ENCODE results near the gene SOX6.
"Not testable (repeated sequence)": the region's sequence is repeated elsewhere in the genome, so short reads cannot be mapped to it uniquely, and the experiment has no call there.

Gene SOX6

DNA sequence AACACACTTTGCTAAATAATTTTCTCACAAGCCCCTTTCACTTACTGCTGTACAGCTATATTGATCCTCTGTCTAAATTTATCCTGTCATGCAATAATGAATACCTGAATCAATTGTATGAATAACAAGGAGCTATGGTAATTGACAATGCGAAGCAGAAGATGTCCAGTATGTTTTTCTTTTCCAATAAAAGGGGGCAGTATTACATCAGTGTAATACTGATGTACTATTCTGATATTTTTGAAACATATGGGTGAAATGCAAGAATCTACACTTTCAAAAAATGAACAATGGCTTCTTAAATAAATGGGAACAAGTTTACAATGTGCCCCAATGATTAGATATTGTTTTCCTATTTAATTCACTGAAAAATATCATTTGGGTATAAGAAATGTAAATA, 315.1 kb downstream of the SOX6 start:
- TF ChIP-seq SPI1 (IDR thresholded peaks at IDR 0.05; ENCODE audit: low read depth, low read length), result no peak
- no peak for TF ChIP-seq POU2F2 (IDR thresholded peaks at IDR 0.05; ENCODE audit: low read depth, low read length)
- TF ChIP-seq TAF1 (IDR thresholded peaks at IDR 0.05; ENCODE audit: low read depth, low read length), result no peak
- no peak for TF ChIP-seq POLR2AphosphoS5 (IDR thresholded peaks at IDR 0.05; ENCODE audit: low read depth, low read length)
- TF ChIP-seq PAX5 (IDR thresholded peaks at IDR 0.05; ENCODE audit: insufficient read depth, low read length, severe bottlenecking), result no peak
- TF ChIP-seq POLR2A (IDR thresholded peaks at IDR 0.05; ENCODE audit: low read depth, low read length), result no peak
- no peak for DNase-seq (ENCODE audit: insufficient read length, low spot score)

DNA sequence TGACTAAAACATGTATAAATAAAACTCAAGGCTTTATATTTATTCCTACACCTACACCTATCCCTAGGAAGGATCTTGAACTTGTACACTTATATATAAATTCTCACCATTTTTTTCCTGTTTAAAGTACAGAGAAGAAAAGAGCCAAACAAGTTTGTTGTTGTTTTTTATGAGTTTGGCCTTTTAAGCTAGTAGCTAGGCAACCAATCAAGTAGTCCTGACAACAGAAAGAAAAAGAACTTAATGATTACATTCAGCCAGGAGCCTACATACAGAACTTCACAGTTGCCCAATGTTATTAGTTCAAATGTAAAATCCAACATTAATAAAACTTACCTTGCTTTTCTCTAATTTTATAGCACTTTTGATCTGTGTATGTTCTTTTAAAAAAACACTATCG, 316.2 kb downstream of the SOX6 start:
- FAIRE-seq, result no peak
- no peak for DNase-seq (ENCODE audit: insufficient read length, low spot score)
- TF ChIP-seq TAF1 (IDR thresholded peaks at IDR 0.05; ENCODE audit: low read depth, low read length) (no peak), POLR2A (IDR thresholded peaks at IDR 0.05; ENCODE audit: low read depth, low read length) (no peak), SPI1 (IDR thresholded peaks at IDR 0.05; ENCODE audit: low read depth, low read length) (no peak)

More for the DNA sequence above, 315.1 kb downstream of the SOX6 start:
- no peak for FAIRE-seq

DNA sequence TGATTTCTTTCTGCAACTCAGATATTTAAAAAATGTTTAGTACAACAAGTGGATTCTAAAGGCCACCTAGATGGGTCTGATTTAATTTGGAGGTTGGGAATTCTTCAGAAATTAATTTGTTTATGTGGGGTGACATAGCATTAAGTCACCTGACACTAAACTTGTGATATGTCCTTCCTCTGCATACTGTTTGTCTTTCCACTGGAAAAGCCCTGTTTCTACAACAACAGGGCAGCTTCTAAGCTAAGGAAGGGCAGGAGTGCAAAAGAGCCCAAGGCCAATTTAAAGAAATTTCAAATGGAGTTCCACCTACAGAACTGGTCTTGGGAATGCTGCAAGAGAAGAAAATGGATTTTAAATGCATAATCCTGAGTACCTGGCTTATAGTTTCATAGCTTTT, 319.2 kb downstream of the SOX6 start:
- TF ChIP-seq POLR2A (IDR thresholded peaks at IDR 0.05; ENCODE audit: low read depth, low read length), result no peak
- TF ChIP-seq PAX5 (IDR thresholded peaks at IDR 0.05; ENCODE audit: insufficient read depth, low read length, severe bottlenecking), result no peak
- no peak for TF ChIP-seq SPI1 (IDR thresholded peaks at IDR 0.05; ENCODE audit: low read depth, low read length)
- no peak for TF ChIP-seq POU2F2 (IDR thresholded peaks at IDR 0.05; ENCODE audit: low read depth, low read length)
- no peak for TF ChIP-seq TAF1 (IDR thresholded peaks at IDR 0.05; ENCODE audit: low read depth, low read length)
- no peak for TF ChIP-seq POLR2AphosphoS5 (IDR thresholded peaks at IDR 0.05; ENCODE audit: low read depth, low read length)
- no peak for DNase-seq (ENCODE audit: insufficient read length, low spot score)
- FAIRE-seq, result no peak

DNA sequence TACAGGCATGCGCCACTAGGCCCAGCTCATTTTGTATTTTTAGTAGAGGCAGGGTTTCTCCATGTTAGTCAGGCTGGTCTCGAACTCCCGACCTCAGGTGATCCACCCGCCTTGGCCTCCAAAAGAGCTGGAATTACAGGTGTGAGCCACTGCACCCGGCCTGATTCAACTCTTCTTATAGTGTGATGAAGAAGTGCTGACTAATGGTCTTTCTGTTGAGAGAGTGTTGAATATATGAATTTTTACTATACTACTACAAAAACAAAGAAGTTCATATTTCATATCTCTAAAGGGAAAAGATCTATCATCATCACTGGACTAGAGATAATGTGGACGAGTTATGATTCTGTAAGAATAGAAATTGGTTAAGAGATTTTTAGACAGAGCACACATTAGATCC, 320.1 kb downstream of the SOX6 start:
- no peak for FAIRE-seq
- no peak for TF ChIP-seq SPI1 (IDR thresholded peaks at IDR 0.05; ENCODE audit: low read depth, low read length)
- no peak for TF ChIP-seq POU2F2 (IDR thresholded peaks at IDR 0.05; ENCODE audit: low read depth, low read length)
- no peak for DNase-seq (ENCODE audit: insufficient read length, low spot score)

DNA sequence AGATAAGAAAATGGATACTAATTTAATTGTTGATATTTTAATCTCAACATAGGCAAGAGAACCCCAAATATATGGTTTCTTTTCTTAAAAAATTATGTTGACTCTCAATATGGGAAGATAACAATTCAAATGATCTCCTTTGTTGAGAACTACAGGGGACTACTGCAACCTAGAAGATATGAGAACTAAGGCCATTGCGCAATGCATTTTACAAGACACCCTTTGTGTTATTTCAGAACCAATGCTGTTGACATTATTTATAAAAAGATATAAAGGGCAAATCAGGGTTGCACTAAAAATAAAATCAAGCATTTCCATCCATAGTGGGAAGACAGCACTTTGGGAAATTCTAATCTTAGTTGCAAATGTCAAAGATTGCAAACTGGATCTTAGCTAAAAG, 322.3 kb downstream of the SOX6 start:
- DNase-seq (ENCODE audit: insufficient read length, low spot score) (no peak), FAIRE-seq (no peak)
- TF ChIP-seq POLR2AphosphoS5 (IDR thresholded peaks at IDR 0.05; ENCODE audit: low read depth, low read length) (no peak), TAF1 (IDR thresholded peaks at IDR 0.05; ENCODE audit: low read depth, low read length) (no peak), POLR2A (IDR thresholded peaks at IDR 0.05; ENCODE audit: low read depth, low read length) (no peak), PAX5 (IDR thresholded peaks at IDR 0.05; ENCODE audit: insufficient read depth, low read length, severe bottlenecking) (no peak), SPI1 (IDR thresholded peaks at IDR 0.05; ENCODE audit: low read depth, low read length) (no peak), POU2F2 (IDR thresholded peaks at IDR 0.05; ENCODE audit: low read depth, low read length) (no peak)

DNA sequence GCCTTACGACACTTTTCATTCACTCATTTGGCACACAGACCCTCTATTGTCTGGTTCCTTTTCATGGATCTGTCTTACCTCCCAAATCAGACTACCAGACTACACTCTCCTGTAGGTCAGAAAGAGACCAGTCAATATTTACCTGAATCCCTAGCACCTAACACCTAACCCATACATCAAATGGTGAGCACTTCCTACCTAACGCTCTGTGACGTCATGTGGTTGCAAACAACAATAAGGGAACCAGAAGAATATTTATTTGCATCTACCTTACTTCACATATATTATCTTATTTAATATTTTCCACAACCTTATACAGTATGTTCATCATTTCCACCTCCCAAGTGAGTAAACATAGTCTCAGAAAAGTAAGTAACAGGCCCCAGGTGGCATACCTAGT, 323.4 kb downstream of the SOX6 start:
- DNase-seq (ENCODE audit: insufficient read length, low spot score) (no peak), FAIRE-seq (no peak)
- TF ChIP-seq POU2F2 (IDR thresholded peaks at IDR 0.05; ENCODE audit: low read depth, low read length) (no peak), PAX5 (IDR thresholded peaks at IDR 0.05; ENCODE audit: insufficient read depth, low read length, severe bottlenecking) (no peak), POLR2A (IDR thresholded peaks at IDR 0.05; ENCODE audit: low read depth, low read length) (no peak), TAF1 (IDR thresholded peaks at IDR 0.05; ENCODE audit: low read depth, low read length) (no peak), POLR2AphosphoS5 (IDR thresholded peaks at IDR 0.05; ENCODE audit: low read depth, low read length) (no peak), SPI1 (IDR thresholded peaks at IDR 0.05; ENCODE audit: low read depth, low read length) (no peak)

DNA sequence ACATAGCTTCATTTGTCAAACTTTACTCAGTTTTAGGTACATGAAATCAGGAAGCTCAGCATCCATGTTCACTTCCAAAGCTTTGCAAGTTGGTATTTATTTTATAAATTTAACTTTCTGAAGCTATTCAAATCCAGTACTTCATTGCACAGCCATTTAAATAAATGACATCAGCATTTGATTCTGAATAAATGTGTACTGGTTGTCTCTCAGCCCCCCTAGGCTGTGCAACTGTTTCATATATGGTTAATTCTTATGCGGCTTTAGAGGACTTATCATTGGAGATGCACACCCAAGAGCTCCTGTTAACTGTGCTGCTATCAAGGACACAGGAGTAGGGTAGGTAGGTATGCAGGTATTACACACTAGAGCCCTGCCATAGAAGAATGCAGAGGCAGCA, 325.1 kb downstream of the SOX6 start:
- no peak for FAIRE-seq
- no peak for DNase-seq (ENCODE audit: insufficient read length, low spot score)
- TF ChIP-seq POLR2A (IDR thresholded peaks at IDR 0.05; ENCODE audit: low read depth, low read length), result no peak
- no peak for TF ChIP-seq TAF1 (IDR thresholded peaks at IDR 0.05; ENCODE audit: low read depth, low read length)
- no peak for TF ChIP-seq SPI1 (IDR thresholded peaks at IDR 0.05; ENCODE audit: low read depth, low read length)
- TF ChIP-seq PAX5 (IDR thresholded peaks at IDR 0.05; ENCODE audit: insufficient read depth, low read length, severe bottlenecking), result no peak
- no peak for TF ChIP-seq POU2F2 (IDR thresholded peaks at IDR 0.05; ENCODE audit: low read depth, low read length)
- no peak for TF ChIP-seq POLR2AphosphoS5 (IDR thresholded peaks at IDR 0.05; ENCODE audit: low read depth, low read length)

DNA sequence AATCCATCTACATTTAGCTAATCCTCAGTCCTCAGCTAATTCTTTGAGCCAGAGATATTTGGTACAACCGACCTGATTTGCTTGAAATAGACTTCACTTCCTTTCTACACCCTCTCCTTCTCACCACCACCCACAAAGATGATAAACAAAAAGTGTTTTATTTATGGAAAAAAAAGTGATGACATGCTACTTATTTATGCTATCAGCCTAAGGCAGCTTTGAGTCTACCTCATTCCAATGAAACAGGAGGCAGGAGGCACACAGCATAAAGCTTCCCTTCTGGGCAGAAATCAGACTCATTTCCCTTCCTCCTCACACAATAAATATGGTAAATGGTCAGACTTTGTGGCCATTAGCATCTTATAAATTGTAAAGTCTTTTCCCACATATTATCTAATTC, 325.7 kb downstream of the SOX6 start:
- FAIRE-seq, result no peak
- DNase-seq (ENCODE audit: insufficient read length, low spot score), result no peak
- no peak for TF ChIP-seq TAF1 (IDR thresholded peaks at IDR 0.05; ENCODE audit: low read depth, low read length)
- TF ChIP-seq PAX5 (IDR thresholded peaks at IDR 0.05; ENCODE audit: insufficient read depth, low read length, severe bottlenecking), result no peak
- no peak for TF ChIP-seq POLR2A (IDR thresholded peaks at IDR 0.05; ENCODE audit: low read depth, low read length)
- TF ChIP-seq POLR2AphosphoS5 (IDR thresholded peaks at IDR 0.05; ENCODE audit: low read depth, low read length), result no peak
- TF ChIP-seq POU2F2 (IDR thresholded peaks at IDR 0.05; ENCODE audit: low read depth, low read length), result no peak
- TF ChIP-seq SPI1 (IDR thresholded peaks at IDR 0.05; ENCODE audit: low read depth, low read length), result no peak

DNA sequence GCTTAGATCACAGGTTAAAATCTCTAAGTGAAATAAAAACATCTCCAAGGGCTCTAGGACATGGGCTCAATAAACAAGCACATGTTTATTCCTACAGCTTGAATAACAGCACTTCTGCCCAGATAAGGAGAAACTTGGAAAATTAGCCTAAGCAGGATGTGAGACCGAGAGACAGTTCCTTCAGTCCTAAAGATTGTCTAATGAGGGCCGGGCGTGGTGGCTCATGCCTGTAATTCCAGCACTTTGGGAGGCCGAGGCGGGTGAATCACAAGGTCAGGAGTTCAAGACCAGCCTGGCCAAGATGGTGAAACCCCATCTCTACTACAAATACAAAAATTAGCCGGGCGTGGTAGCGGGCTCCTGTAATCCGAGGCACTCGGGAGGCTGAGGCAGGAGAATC, 327.2 kb downstream of the SOX6 start:
- not testable (repeated sequence) for DNase-seq (ENCODE audit: insufficient read length, low spot score); FAIRE-seq

DNA sequence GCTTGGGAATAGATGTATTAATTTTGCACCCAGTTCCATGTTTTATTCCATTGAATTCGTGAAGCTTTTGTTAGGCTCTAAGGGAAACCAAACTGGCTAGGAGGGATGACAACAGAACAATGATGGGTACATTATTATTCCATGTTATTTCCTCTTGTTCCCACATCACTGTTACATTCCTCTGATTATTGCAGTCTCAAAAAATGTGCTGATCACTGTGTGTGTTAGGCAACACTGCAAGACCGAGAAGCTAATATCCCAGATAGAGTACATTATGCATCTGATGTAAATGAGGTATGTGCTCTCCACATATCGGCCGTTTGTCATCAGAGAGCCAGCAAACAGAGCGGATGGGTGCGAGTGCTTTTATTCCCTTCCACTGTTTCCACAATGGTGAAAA, 327.9 kb downstream of the SOX6 start:
- no peak for FAIRE-seq
- no peak for DNase-seq (ENCODE audit: insufficient read length, low spot score)

DNA sequence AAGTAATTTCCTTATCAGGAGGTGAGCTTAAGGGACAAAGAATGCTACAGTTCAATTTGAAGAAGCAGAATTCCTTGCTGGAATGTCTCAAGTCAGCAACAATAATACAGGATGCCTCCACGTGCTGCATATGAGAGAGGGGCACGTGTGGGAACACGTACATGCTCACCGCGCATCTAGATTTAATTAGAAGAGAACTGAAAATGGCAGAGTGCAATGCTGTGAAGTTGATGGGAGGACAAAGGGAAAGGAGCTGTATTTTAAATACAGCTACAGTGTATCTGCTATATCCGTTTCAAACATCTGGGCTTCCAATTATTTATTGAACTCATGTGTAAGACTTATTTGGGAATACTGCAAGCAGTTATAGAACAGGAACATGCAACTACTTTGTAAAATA, 328.7 kb downstream of the SOX6 start:
- no peak for FAIRE-seq
- no peak for DNase-seq (ENCODE audit: insufficient read length, low spot score)
- no peak for TF ChIP-seq POLR2AphosphoS5 (IDR thresholded peaks at IDR 0.05; ENCODE audit: low read depth, low read length)
- no peak for TF ChIP-seq POLR2A (IDR thresholded peaks at IDR 0.05; ENCODE audit: low read depth, low read length)
- no peak for TF ChIP-seq PAX5 (IDR thresholded peaks at IDR 0.05; ENCODE audit: insufficient read depth, low read length, severe bottlenecking)
- no peak for TF ChIP-seq SPI1 (IDR thresholded peaks at IDR 0.05; ENCODE audit: low read depth, low read length)

More for the DNA sequence above, 327.9 kb downstream of the SOX6 start:
- no peak for TF ChIP-seq SPI1 (IDR thresholded peaks at IDR 0.05; ENCODE audit: low read depth, low read length)

Data from GM12891 (cell line).